Dedifferentiated amniotic fluid mesenchymal stem cell (primary cell): ENCODE data around the gene PUS7L.
"Not testable (repeated sequence)": the region's sequence is repeated elsewhere in the genome, so short reads cannot be mapped to it uniquely, and the experiment has no call there.

Source experiments
- DNase-seq: peaks from one replicate; pipeline ENCODE4 v3.0.0-alpha.2; 2016; ENCODE audit errors: extremely low spot score

The PUS7L gene

GRCh38 chr12:43749016-43749415, 9.6 kb downstream of the PUS7L start:
- DNase-seq = no peak

- no peak for DNase-seq
Measured at GRCh38 chr12:43744826-43745225, 13.8 kb downstream of the PUS7L start.

- DNase-seq = peak; percentile 95
Measured at GRCh38 chr12:43742106-43742505, 16.5 kb downstream of the PUS7L start.

- no peak for DNase-seq
Measured at GRCh38 chr12:43740511-43741100, 18.0 kb downstream of the PUS7L start.

- DNase-seq = no peak
Measured at GRCh38 chr12:43737646-43738045, 20.9 kb downstream of the PUS7L start.

GRCh38 chr12:43736927-43737440, 21.6 kb downstream of the PUS7L start:
- no peak for DNase-seq

- no peak for DNase-seq
Measured at GRCh38 chr12:43733687-43734086, 24.9 kb downstream of the PUS7L start.

GRCh38 chr12:43730283-43730682, 28.3 kb downstream of the PUS7L start:
- no peak for DNase-seq

GRCh38 chr12:43728698-43729097, 29.9 kb downstream of the PUS7L start:
- no peak for DNase-seq

GRCh38 chr12:43728117-43728516, 30.5 kb downstream of the PUS7L start:
- DNase-seq = peak; percentile 50

- DNase-seq = no peak
Measured at GRCh38 chr12:43723134-43723533, 35.5 kb downstream of the PUS7L start.

GRCh38 chr12:43722621-43723020, 36.0 kb downstream of the PUS7L start:
- no peak for DNase-seq

- DNase-seq = no peak
Measured at GRCh38 chr12:43711348-43711747, 47.2 kb downstream of the PUS7L start.

- DNase-seq = not testable (repeated sequence)
Measured at GRCh38 chr12:43703772-43704171, 54.8 kb downstream of the PUS7L start.

- not testable (repeated sequence) for DNase-seq
Measured at GRCh38 chr12:43701194-43701593, 57.4 kb downstream of the PUS7L start.

- no peak for DNase-seq
Measured at GRCh38 chr12:43696154-43696553, 62.4 kb downstream of the PUS7L start.

- DNase-seq = no peak
Measured at GRCh38 chr12:43694879-43695278, 63.7 kb downstream of the PUS7L start.

- DNase-seq = peak; percentile 19
Measured at GRCh38 chr12:43692064-43692463, 66.5 kb downstream of the PUS7L start.

GRCh38 chr12:43685491-43685890, 73.1 kb downstream of the PUS7L start:
- DNase-seq = not testable (repeated sequence)

GRCh38 chr12:43676183-43676813, 82.3 kb downstream of the PUS7L start:
- DNase-seq = no peak

GRCh38 chr12:43675048-43675904, 83.3 kb downstream of the PUS7L start:
- DNase-seq = no peak

- no peak for DNase-seq
Measured at GRCh38 chr12:43669373-43669772, 89.2 kb downstream of the PUS7L start.
